Mesendoderm (in vitro differentiated cells): ENCODE data around the gene BRSK1.

Experiments used
- DNase-seq: peaks from one replicate; pipeline ENCODE4 v3.0.0; 2013
- H2AK5ac ChIP-seq: 2 replicates; pipeline ENCODE4 v1.6.1; 2013; ENCODE audit warnings: low read length, inconsistent platforms
- H2BK120ac ChIP-seq: 2 replicates; pipeline ENCODE4 v1.6.1; 2013; ENCODE audit warnings: low read depth, mild to moderate bottlenecking, low read length, moderate library complexity, mixed read lengths
- H2BK15ac ChIP-seq: replicated peaks from 2 replicates; pipeline ENCODE4 v1.6.1; 2013; ENCODE audit warnings: low read depth, mild to moderate bottlenecking, moderate library complexity
- H2BK5ac ChIP-seq: 2 replicates; pipeline ENCODE4 v1.6.1; 2013; ENCODE audit warnings: low read length, inconsistent platforms
- H3K18ac ChIP-seq: 2 replicates; pipeline ENCODE4 v1.6.1; 2013; ENCODE audit warnings: mild to moderate bottlenecking, low read length, mixed read lengths
- H3K23ac ChIP-seq: one replicate; pipeline ENCODE4 v1.6.1; 2013; ENCODE audit warnings: low read length
- H3K27ac ChIP-seq: 2 replicates; pipeline ENCODE4 v1.5.1; 2013; ENCODE audit warnings: low read depth, mild to moderate bottlenecking, inconsistent platforms, low read length, moderate library complexity
- H3K27me3 ChIP-seq: 2 replicates; pipeline ENCODE4 v1.6.1; 2013; ENCODE audit warnings: low read length, control low read depth, mild to moderate bottlenecking, inconsistent platforms; ENCODE audit not compliant: insufficient read depth, poor library complexity
- H3K36me3 ChIP-seq: 2 replicates; pipeline ENCODE4 v1.6.1; 2013; ENCODE audit warnings: low read length, inconsistent platforms; ENCODE audit not compliant: control insufficient read depth, insufficient read depth
- H3K4ac ChIP-seq: one replicate; pipeline ENCODE4 v1.6.1; 2013; ENCODE audit warnings: low read depth, mild to moderate bottlenecking, low read length, moderate library complexity
- H3K4me1 ChIP-seq: 2 replicates; pipeline ENCODE4 v1.6.1; 2013; ENCODE audit warnings: low read depth, low read length, inconsistent platforms; ENCODE audit not compliant: control insufficient read depth
- H3K4me2 ChIP-seq: 2 replicates; pipeline ENCODE4 v1.6.1; 2013; ENCODE audit warnings: low read length
- H3K4me3 ChIP-seq: 2 replicates; pipeline ENCODE4 v1.5.1; 2013; ENCODE audit warnings: mild to moderate bottlenecking, low read length
- H3K56ac ChIP-seq: one replicate; pipeline ENCODE4 v1.6.1; 2013; ENCODE audit warnings: low read length
- H3K79me1 ChIP-seq: 2 replicates; pipeline ENCODE4 v1.6.1; 2013; ENCODE audit warnings: low read length, inconsistent platforms
- H3K79me2 ChIP-seq: 2 replicates; pipeline ENCODE4 v1.6.1; 2013; ENCODE audit warnings: mild to moderate bottlenecking, low read length; ENCODE audit not compliant: control insufficient read depth, insufficient read depth
- H3K9ac ChIP-seq: 2 replicates; pipeline ENCODE4 v1.6.1; 2013; ENCODE audit warnings: low read length, inconsistent platforms
- H4K5ac ChIP-seq: one replicate; pipeline ENCODE4 v1.6.1; 2013; ENCODE audit warnings: low read length
- H4K8ac ChIP-seq: one replicate; pipeline ENCODE4 v1.6.1; 2013; ENCODE audit warnings: low read depth, mild to moderate bottlenecking, control low read depth, low read length, moderate library complexity
- WGBS: extraction: QIAGEN DNeasy Blood & Tissue Kit; methylation state at CpG from one replicate; pipeline ENCODE4 v1.1.7; 2013; ENCODE audit warnings: low lambda C conversion rate, missing lambda C conversion rate; ENCODE audit not compliant: insufficient coverage; ENCODE audit errors: extremely low coverage; 5-methylcytosine and 5-hydroxymethylcytosine counted together

The BRSK1 gene

GRCh38 chr19:55320844-55321419 is 37.1 kb downstream of the BRSK1 start:
- no peak overlapping the region for H3K4me2 ChIP-seq
- no peak overlapping the region for H3K27ac ChIP-seq
- no CpG with 5 or more reads among the region's 8 CpGs for WGBS
- H3K79me1 ChIP-seq: no peaks in the 10 kb centered on the region
- no peaks in the 10 kb centered on the region for H3K36me3 ChIP-seq
- no peaks in the 10 kb centered on the region for H3K27me3 ChIP-seq
- DNase-seq: no peak
- H2BK15ac ChIP-seq: no peak overlapping the region
- no peak overlapping the region for H3K23ac ChIP-seq
- no peak overlapping the region for H4K8ac ChIP-seq
- H2AK5ac ChIP-seq: no peak overlapping the region
- H2BK120ac ChIP-seq: no peak overlapping the region
- H3K79me2 ChIP-seq: no peaks in the 10 kb centered on the region
- no peak overlapping the region for H3K4ac ChIP-seq
- H2BK5ac ChIP-seq: no peak overlapping the region
- no peaks in the 10 kb centered on the region for H3K4me1 ChIP-seq
- no peak overlapping the region for H3K4me3 ChIP-seq
- no peak overlapping the region for H3K18ac ChIP-seq
- H3K9ac ChIP-seq: no peak overlapping the region
- no peak overlapping the region for H3K56ac ChIP-seq
- H4K5ac ChIP-seq: no peak overlapping the region

- Histone ChIP-seq H3K27me3 (no peaks in the 10 kb centered on the region), H3K4me2 (no peak overlapping the region), H3K9ac (no peak overlapping the region), H3K4me1 (no peaks in the 10 kb centered on the region), H3K36me3 (no peaks in the 10 kb centered on the region), H2BK5ac (no peak overlapping the region), H3K56ac (no peak overlapping the region), H4K5ac (no peak overlapping the region), H2BK15ac (no peak overlapping the region), H2BK120ac (no peak overlapping the region), H3K4me3 (no peak overlapping the region), H3K79me1 (no peaks in the 10 kb centered on the region), H3K27ac (no peak overlapping the region), H3K23ac (no peak overlapping the region), H3K4ac (no peak overlapping the region), H3K79me2 (no peaks in the 10 kb centered on the region), H2AK5ac (no peak overlapping the region), H4K8ac (no peak overlapping the region), H3K18ac (no peak overlapping the region)
- no peak for DNase-seq
- no CpG with 5 or more reads among the region's 9 CpGs for WGBS
Measured at GRCh38 chr19:55321466-55322137, 37.8 kb downstream of the BRSK1 start.

DNA sequence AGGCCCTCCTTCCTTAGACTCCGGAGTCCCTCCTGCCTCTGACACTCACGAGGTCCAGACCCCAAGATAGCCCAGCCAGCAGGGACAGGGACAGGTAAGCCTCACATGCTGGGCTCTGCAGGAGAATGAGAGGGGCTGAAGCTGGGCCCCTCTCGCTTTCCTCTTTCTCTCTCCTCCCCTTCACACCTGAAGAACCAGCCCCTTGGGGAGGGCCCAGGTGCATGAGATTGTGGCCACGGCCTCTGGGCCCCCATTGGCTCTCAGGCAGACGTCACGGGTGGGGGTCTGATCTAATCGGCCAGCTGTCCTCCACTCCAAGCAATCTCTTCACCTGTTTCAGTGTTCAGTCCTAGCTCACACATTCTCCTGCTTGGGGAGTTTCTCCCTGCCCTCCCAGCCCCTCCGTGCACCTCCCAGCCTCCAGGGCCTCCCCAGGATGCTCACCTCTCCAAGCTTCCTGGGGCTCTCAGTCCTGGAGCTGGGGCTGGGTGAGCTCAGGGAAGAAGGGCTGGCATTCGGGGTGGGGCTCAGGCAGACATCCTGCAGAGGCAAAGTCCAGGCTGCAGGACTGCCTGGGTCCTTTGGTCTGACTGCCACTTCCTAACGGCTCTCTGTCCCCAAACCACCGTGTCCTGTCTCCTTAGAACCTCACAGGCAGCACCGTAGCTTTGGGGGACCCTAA is 38.5 kb downstream of the BRSK1 start:
- H2BK5ac ChIP-seq: no peak overlapping the region
- H3K9ac ChIP-seq: no peak overlapping the region
- no peak overlapping the region for H3K4me3 ChIP-seq
- H2AK5ac ChIP-seq: no peak overlapping the region
- no peak overlapping the region for H2BK15ac ChIP-seq
- H3K27ac ChIP-seq: no peak overlapping the region
- DNase-seq: no peak
- no peak overlapping the region for H2BK120ac ChIP-seq
- no peak overlapping the region for H4K5ac ChIP-seq
- no peak overlapping the region for H3K23ac ChIP-seq
- no peak overlapping the region for H4K8ac ChIP-seq
- H3K36me3 ChIP-seq: no peaks in the 10 kb centered on the region
- no peaks in the 10 kb centered on the region for H3K79me2 ChIP-seq
- no peaks in the 10 kb centered on the region for H3K27me3 ChIP-seq
- no peaks in the 10 kb centered on the region for H3K79me1 ChIP-seq
- no peak overlapping the region for H3K4me2 ChIP-seq
- H3K56ac ChIP-seq: no peak overlapping the region
- H3K4me1 ChIP-seq: no peaks in the 10 kb centered on the region
- no CpG with 5 or more reads among the region's 12 CpGs for WGBS
- no peak overlapping the region for H3K4ac ChIP-seq
- no peak overlapping the region for H3K18ac ChIP-seq

- Histone ChIP-seq H3K79me2 (no peaks in the 10 kb centered on the region), H3K27me3 (no peaks in the 10 kb centered on the region), H4K8ac (no peak overlapping the region), H2BK120ac (no peak overlapping the region), H2BK5ac (no peak overlapping the region), H3K4ac (no peak overlapping the region), H3K79me1 (no peaks in the 10 kb centered on the region), H3K9ac (no peak overlapping the region), H3K36me3 (no peaks in the 10 kb centered on the region), H2AK5ac (no peak overlapping the region), H3K4me1 (no peaks in the 10 kb centered on the region), H3K4me3 (no peak overlapping the region), H3K18ac (no peak overlapping the region), H3K23ac (no peak overlapping the region), H4K5ac (no peak overlapping the region), H3K4me2 (no peak overlapping the region), H3K27ac (no peak overlapping the region), H3K56ac (no peak overlapping the region), H2BK15ac (no peak overlapping the region)
- WGBS: no CpG with 5 or more reads among the region's 6 CpGs
- DNase-seq: no peak
Measured at GRCh38 chr19:55324662-55325061, 40.9 kb downstream of the BRSK1 start.

GRCh38 chr19:55325172-55325571 is 41.4 kb downstream of the BRSK1 start, which contains the start of gene TMEM150B:
Gene TMEM150B, minus strand, starts transcription at chr19:55325341. Its CDS starts 4,305 bp downstream, at chr19:55321036.
- Histone ChIP-seq H3K4ac (no peak within 1 kb of the TSS), H3K56ac (no peak within 1 kb of the TSS), H3K79me1 (no peaks in the 10 kb centered on the region), H3K4me1 (no peaks in the 10 kb centered on the region), H3K27ac (no peak within 1 kb of the TSS), H3K18ac (no peak within 1 kb of the TSS), H3K27me3 (no peaks in the 10 kb centered on the region), H4K8ac (no peak within 1 kb of the TSS), H3K79me2 (no peaks in the 10 kb centered on the region), H2AK5ac (no peak within 1 kb of the TSS), H3K9ac (no peak within 1 kb of the TSS), H3K4me3 (no peak within 1 kb of the TSS), H2BK15ac (no peak within 1 kb of the TSS), H2BK5ac (no peak within 1 kb of the TSS), H3K23ac (no peak within 1 kb of the TSS), H3K4me2 (no peak within 1 kb of the TSS), H4K5ac (no peak within 1 kb of the TSS), H3K36me3 (no peaks in the 10 kb centered on the region), H2BK120ac (no peak within 1 kb of the TSS)
- no CpG with 5 or more reads among the region's 14 CpGs for WGBS
- DNase-seq: no peak
